Astrocyte of the spinal cord (primary cell): Measurements from ENCODE around the gene PRPF19.

Experiments
- DNase-seq: peaks from one replicate; pipeline ENCODE4 v3.0.0; 2011; ENCODE audit warnings: low read depth, low spot score
- H3K4me3 ChIP-seq: 2 replicates; pipeline ENCODE4 v1.5.1; 2011; ENCODE audit warnings: low read depth, mild to moderate bottlenecking, low read length, moderate library complexity
- CTCF ChIP-seq: IDR thresholded peaks from 2 replicates; pipeline ENCODE4 v1.5.1; 2012; ENCODE audit warnings: low read depth, mild to moderate bottlenecking, low read length, inconsistent platforms
- in situ Hi-C: cut with HindIII; loops from 2 replicates; pipeline ENCODE4 v1.10.0; 2017; ENCODE audit warnings: low sequenced_read_pairs

Gene PRPF19

GRCh38 chr11:60844870-60845221 lies 61.5 kb downstream of the PRPF19 start:
- in situ Hi-C loops: no loop called here
- H3K4me3 ChIP-seq: peak overlapping the region; percentile 93
- no peak for TF ChIP-seq CTCF
- DNase-seq: peak; percentile 29

GRCh38 chr11:60844045-60844869 lies 62.1 kb downstream of the PRPF19 start:
- no peak for TF ChIP-seq CTCF
- peak overlapping the region; percentile 93 for H3K4me3 ChIP-seq
- in situ Hi-C loops: no loop called here
- DNase-seq: peak; percentile 57

GRCh38 chr11:60842668-60843600 lies 63.5 kb downstream of the PRPF19 start:
- no peak for TF ChIP-seq CTCF
- H3K4me3 ChIP-seq: peak overlapping the region; percentile 93
- in situ Hi-C loops: no loop called here
- DNase-seq: peak; percentile 28

GRCh38 chr11:60841797-60842667 lies 64.4 kb downstream of the PRPF19 start, which contains the start of gene CCDC86:
Gene CCDC86, plus strand, starts transcription at chr11:60842113. Its CDS starts 12 bp downstream, at chr11:60842125.
- in situ Hi-C loops: no loop called here
- H3K4me3 ChIP-seq: peak within 1 kb of the TSS; percentile 93
- peak; percentile 97 for DNase-seq
- no peak for TF ChIP-seq CTCF
